NB4 (cell line): ENCODE results near the gene PROM2.

Experiments used
- CTCF ChIP-seq: IDR thresholded peaks from one replicate; pipeline ENCODE4 v1.5.1; 2012; ENCODE audit warnings: low read depth, low read length
- MAX ChIP-seq: IDR thresholded peaks from 2 replicates; pipeline ENCODE4 v1.6.1; 2011; ENCODE audit warnings: low read depth, low read length
- POLR2A ChIP-seq: IDR thresholded peaks from 2 replicates; pipeline ENCODE4 v1.6.1; 2011; ENCODE audit warnings: mild to moderate bottlenecking; ENCODE audit not compliant: insufficient read length; ENCODE audit errors: extremely low read depth

GRCh38 chr2:95278637-95279225 is 4.5 kb downstream of the PROM2 start:
- TF ChIP-seq CTCF, result no peak
- TF ChIP-seq POLR2A, result no peak
- TF ChIP-seq MAX, result no peak
